HG02885 (cell line): Measurements from ENCODE around the gene NACC1.

ENCODE experiments used
- ATAC-seq: cut with Tn5 transposase; IDR thresholded peaks from one replicate; pipeline ENCODE4 v1.9.1; 2021; ENCODE audit warnings: mild to moderate bottlenecking; ENCODE audit not compliant: unreplicated experiment, poor library complexity

The NACC1 gene

GRCh38 chr19:13118424-13119193, 545 bp downstream of the NACC1 start:
- ATAC-seq = no peak

- ATAC-seq = no peak
These were observed 1.6 kb downstream of the NACC1 start for GRCh38 chr19:13119627-13120026.

GRCh38 chr19:13120031-13120430, 2.0 kb downstream of the NACC1 start:
- no peak for ATAC-seq

- no peak for ATAC-seq
These were observed 2.8 kb downstream of the NACC1 start for GRCh38 chr19:13120817-13121216.

DNA sequence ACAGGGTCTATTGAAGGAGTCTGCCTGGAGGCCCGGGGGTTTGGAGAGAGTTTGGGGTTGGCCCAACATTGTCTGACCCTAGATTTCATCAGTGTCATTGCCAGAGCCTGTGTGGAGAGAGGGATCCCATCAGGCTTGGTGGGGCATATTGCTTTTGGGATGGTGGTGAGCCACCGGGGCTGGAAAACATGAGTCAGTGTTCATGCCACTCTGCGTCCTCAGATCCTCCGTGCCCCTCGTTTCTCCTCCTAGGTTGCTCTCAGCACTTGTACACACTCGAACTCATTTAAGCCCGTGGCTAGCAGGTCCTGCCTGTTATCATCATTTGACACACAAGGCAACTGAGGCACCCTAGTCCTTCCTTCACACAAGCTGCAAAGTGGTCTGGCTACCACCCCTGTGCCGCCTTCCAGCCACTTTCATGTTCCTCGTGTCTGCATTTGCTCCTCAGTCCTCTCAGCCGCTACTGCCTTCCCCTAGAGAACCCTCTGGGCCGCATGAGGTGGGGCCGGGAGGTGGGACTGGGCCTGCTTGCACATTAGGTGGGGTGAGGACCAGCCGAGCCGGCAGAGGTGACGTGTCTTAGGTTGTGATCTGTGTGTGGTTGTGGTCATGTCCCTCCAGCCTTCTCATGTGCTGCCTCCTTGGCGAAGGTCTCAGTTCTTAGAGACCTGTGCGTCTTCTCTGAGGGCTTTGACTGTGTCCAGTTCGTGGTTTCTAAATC, 3.6 kb downstream of the NACC1 start:
- ATAC-seq = no peak

- ATAC-seq = no peak
These were observed 4.3 kb downstream of the NACC1 start for GRCh38 chr19:13122275-13122878.

DNA sequence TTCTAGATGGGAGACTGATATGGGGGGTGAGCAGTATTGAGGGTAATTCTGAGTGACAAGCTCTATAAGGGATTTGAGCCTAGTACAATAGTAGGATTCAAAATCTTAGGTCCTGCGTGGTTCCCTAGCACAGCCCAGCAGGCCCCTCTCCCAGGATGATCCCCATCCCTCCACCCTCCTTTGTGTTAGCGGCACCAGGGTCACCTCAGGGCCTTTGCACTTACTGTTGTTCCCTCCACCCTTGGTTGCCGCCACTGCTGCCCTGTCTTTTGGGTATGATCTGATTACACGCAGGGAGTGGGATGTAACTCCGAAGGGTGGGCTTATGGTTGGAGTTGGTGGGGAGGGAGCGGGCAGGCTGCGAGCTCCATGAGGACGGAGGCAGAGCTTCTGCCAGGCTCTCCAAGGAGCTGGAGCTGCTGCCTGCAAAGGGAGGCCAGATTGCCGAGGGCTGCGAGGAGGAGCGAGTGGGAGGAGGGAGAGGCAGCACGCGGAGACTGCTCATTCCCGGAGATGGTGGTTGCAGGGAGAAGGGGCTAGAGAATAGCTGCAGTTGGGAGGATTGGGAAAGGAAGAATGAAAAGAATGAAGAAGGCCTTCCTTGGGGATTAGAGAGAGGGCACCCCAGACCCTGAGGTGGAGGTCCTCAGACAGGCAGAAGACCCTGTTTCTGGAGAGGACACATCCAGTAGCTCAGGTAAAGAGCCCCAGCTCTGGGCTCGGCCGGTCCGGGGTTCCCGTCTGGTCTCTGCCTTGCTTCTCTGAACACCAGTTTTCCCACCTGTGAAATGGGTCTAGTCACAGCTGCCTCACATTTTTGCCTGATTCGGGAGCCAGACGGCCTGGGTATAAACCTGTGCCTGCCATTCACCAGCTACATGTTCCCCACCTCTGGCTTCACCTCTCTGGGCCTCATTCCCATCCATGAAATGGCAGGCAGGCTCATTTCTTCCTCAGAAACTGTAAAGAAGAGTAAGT, 5.2 kb downstream of the NACC1 start:
- no peak for ATAC-seq

GRCh38 chr19:13127051-13127450, 9.0 kb downstream of the NACC1 start:
- no peak for ATAC-seq

- ATAC-seq = no peak
These were observed 9.9 kb downstream of the NACC1 start for GRCh38 chr19:13127811-13128575.

- ATAC-seq = no peak
These were observed 10.5 kb downstream of the NACC1 start for GRCh38 chr19:13128583-13128982.

- ATAC-seq = no peak
These were observed 11.3 kb downstream of the NACC1 start for GRCh38 chr19:13129384-13129783.

GRCh38 chr19:13130886-13131490, 12.9 kb downstream of the NACC1 start:
- ATAC-seq = no peak

GRCh38 chr19:13132471-13133180, 14.6 kb downstream of the NACC1 start:
- no peak for ATAC-seq

DNA sequence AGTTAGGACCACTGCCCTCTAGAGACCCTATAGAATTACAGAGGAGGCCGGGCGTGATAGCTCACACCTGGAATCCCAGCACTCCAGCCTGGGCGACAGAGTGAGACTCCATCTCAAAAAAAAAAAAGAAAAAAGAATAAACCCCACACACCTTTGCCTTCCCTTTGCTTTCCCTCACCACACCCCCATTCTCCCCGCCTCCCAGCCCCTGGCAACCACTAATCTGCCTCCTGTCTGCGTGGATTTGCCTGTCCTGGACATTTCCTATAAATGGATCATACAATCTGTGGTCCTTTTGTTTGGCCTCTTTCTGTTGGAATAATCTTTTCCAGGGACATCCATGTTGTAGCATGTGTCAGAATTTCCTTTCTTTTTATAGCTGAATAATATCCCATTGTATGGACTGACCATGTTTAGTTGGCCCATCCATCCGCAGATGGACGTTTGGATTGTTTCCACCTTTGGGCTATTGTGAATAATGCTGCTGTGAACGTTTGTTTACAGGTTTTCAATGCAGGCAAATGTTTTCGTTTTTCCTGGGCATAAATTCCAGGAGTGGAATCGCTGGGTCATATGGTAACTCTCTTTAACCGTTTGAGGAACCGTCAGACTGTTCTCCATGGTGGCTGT, 15.3 kb downstream of the NACC1 start:
- ATAC-seq = no peak

DNA sequence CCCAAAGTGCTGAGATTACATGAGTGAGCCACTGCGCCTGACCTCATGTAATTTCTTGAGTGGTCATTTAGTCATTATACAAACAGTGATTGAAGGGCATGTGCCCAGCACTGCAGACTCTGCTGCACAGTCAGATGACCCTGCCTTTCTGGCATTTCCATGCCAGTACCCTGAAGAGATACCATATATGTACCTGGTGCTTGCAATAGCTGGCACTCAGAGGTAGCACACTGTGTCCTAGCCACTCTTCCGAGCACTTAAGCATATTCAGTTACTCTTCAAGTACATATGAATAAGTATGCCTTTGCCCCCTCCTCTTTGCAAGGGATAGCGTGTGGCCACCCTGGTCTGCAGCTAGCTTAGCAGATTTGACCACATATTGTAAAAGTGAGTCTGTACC, 16.6 kb downstream of the NACC1 start:
- no peak for ATAC-seq

DNA sequence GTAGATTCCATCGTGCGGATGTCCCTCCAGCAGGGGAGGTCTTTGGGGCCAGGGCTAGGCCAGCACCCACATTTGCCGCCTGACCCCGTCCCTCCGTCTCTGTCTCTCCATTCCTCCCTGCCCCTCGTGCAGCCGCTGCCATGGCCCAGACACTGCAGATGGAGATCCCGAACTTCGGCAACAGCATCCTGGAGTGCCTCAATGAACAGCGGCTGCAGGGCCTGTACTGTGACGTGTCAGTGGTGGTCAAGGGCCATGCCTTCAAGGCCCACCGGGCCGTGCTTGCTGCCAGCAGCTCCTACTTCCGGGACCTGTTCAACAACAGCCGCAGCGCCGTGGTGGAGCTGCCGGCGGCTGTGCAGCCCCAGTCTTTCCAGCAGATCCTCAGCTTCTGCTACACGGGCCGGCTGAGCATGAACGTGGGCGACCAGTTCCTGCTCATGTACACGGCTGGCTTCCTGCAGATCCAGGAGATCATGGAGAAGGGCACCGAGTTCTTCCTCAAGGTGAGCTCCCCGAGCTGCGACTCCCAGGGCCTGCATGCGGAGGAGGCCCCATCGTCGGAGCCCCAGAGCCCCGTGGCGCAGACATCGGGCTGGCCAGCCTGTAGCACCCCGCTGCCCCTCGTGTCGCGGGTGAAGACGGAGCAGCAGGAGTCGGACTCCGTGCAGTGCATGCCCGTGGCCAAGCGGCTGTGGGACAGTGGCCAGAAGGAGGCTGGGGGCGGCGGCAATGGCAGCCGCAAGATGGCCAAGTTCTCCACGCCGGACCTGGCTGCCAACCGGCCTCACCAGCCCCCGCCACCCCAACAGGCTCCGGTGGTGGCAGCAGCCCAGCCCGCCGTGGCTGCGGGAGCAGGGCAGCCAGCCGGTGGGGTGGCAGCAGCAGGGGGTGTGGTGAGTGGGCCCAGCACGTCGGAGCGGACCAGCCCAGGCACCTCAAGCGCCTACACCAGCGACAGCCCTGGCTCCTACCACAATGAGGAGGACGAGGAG, 17.3 kb downstream of the NACC1 start:
- no peak for ATAC-seq

DNA sequence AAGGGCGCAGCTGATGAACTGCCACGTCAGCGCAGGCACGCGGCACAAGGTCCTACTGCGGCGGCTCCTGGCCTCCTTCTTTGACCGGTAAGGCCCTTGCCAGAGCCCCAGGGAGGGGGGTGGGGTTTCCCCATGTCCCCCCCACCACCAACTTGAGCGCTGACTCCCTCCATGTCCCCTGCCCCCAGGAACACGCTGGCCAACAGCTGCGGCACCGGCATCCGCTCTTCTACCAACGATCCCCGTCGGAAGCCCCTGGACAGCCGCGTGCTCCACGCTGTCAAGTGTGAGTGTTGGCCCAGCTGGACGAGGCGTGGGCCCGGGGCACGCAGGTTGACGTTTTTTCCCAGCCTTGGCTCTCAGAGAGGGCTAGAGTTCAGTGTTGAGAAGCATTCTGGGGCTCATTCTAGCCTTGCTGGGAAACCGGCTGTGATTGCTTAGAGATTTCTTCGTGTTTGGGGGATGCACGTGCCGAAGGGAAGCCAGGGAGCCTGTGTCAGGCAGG, 19.3 kb downstream of the NACC1 start:
- no peak for ATAC-seq
